Parathyroid adenoma (tissue), 2 donors: ENCODE results near the gene SNX8.
"Not testable (repeated sequence)": the region's sequence is repeated elsewhere in the genome, so short reads cannot be mapped to it uniquely, and the experiment has no call there.

Experiments
- H2AFZ ChIP-seq: fragments of 300-600 bp; sonication (generic); one replicate; pipeline ENCODE4 v1.7.0; 2017; ENCODE audit warnings: antibody characterized with exemption, mild to moderate bottlenecking
- H3K27ac ChIP-seq: fragments of 300-600 bp; sonication (generic); one replicate; pipeline ENCODE4 v1.7.0; 2017
- H3K27me3 ChIP-seq: fragments of 300-600 bp; sonication (generic); one replicate; pipeline ENCODE4 v1.7.0; 2017; ENCODE audit warnings: low read length; ENCODE audit not compliant: control insufficient read depth, insufficient read depth
- H3K36me3 ChIP-seq: fragments of 300-600 bp; sonication (generic); one replicate; pipeline ENCODE4 v1.7.0; 2017; ENCODE audit warnings: low read length; ENCODE audit not compliant: control insufficient read depth, insufficient read depth
- H3K4me1 ChIP-seq: fragments of 300-600 bp; sonication (generic); one replicate; pipeline ENCODE4 v1.7.0; 2017; ENCODE audit warnings: control low read depth
- H3K4me2 ChIP-seq: fragments of 300-600 bp; sonication (generic); one replicate; pipeline ENCODE4 v1.7.0; 2017; ENCODE audit warnings: low read length
- H3K4me3 ChIP-seq: fragments of 300-600 bp; sonication (generic); one replicate; pipeline ENCODE4 v1.7.0; 2017; ENCODE audit warnings: low read depth, low read length
- H3K79me2 ChIP-seq: fragments of 300-600 bp; sonication (generic); one replicate; pipeline ENCODE4 v1.7.0; 2017; ENCODE audit warnings: control low read depth
- H3K9ac ChIP-seq: fragments of 300-600 bp; sonication (generic); one replicate; pipeline ENCODE4 v1.7.0; 2017; ENCODE audit warnings: mild to moderate bottlenecking
- H3K9me3 ChIP-seq: fragments of 300-600 bp; sonication (generic); one replicate; pipeline ENCODE4 v1.7.0; 2017; ENCODE audit warnings: low read length; ENCODE audit not compliant: control insufficient read depth
- TF ChIP-seq, protein P1 (sequence below): fragments of 300-600 bp; sonication (generic); IDR thresholded peaks from one replicate; pipeline ENCODE4 v1.7.0; 2017; ENCODE audit warnings: antibody characterized with exemption, mild to moderate bottlenecking
- donor health status: primary hyperparathyroidism.

Gene SNX8

DNA sequence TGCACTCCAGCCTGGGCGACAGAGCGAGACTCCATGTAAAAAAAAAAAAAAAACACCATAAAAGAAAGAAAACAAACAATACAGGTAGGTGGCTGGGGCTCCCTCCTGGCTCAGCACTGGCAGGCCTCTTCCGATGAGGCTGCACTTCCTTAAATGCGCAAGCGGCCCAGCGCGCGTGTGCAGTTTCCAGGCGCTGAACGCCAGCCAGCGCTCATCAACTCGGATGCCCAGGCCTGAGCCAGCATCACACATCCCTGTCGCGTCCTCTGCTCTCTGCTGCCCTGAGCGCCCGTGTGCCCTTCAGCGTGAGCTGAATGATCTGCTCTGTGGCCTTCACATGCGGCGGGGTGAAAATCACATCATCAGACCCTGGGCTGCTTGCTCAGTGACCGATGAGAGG, 40.4 kb downstream of the SNX8 start:
- TF ChIP-seq, protein P1, sequence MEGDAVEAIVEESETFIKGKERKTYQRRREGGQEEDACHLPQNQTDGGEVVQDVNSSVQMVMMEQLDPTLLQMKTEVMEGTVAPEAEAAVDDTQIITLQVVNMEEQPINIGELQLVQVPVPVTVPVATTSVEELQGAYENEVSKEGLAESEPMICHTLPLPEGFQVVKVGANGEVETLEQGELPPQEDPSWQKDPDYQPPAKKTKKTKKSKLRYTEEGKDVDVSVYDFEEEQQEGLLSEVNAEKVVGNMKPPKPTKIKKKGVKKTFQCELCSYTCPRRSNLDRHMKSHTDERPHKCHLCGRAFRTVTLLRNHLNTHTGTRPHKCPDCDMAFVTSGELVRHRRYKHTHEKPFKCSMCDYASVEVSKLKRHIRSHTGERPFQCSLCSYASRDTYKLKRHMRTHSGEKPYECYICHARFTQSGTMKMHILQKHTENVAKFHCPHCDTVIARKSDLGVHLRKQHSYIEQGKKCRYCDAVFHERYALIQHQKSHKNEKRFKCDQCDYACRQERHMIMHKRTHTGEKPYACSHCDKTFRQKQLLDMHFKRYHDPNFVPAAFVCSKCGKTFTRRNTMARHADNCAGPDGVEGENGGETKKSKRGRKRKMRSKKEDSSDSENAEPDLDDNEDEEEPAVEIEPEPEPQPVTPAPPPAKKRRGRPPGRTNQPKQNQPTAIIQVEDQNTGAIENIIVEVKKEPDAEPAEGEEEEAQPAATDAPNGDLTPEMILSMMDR = no peak
- Histone ChIP-seq H3K36me3 (no peaks in the 10 kb centered on the region), H3K9me3 (no peaks in the 10 kb centered on the region), H3K9ac (no peak overlapping the region), H2AFZ (no peak overlapping the region), H3K27me3 (no peaks in the 10 kb centered on the region), H3K4me3 (no peak overlapping the region), H3K27ac (no peak overlapping the region), H3K4me2 (no peak overlapping the region), H3K79me2 (no peaks in the 10 kb centered on the region), H3K4me1 (no peaks in the 10 kb centered on the region)

DNA sequence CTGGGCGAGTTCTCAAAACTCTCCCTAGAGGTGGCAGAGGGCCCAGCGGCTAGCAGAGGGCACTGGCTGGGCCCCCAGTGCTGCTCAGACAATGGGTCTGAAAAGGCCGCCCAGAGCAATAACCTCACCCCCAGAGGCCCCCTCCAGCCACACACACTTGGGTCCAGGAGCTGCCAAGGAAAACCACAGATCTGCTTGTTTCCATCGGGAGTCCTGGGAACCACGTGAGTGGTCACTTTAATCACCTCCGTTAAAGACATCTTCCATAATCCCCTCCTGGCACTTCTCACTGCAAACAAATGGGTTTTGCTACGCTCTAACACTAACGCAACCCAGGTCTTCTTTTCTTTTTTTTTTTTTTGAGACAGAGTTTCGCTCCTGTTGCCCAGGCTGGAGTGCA, 42.2 kb downstream of the SNX8 start:
- TF ChIP-seq, protein P1 = no peak
- Histone ChIP-seq H3K9me3 (no peaks in the 10 kb centered on the region), H2AFZ (no peak overlapping the region), H3K4me1 (no peaks in the 10 kb centered on the region), H3K9ac (no peak overlapping the region), H3K79me2 (no peaks in the 10 kb centered on the region), H3K27ac (no peak overlapping the region), H3K36me3 (no peaks in the 10 kb centered on the region), H3K4me2 (no peak overlapping the region), H3K27me3 (no peaks in the 10 kb centered on the region), H3K4me3 (no peak overlapping the region)

DNA sequence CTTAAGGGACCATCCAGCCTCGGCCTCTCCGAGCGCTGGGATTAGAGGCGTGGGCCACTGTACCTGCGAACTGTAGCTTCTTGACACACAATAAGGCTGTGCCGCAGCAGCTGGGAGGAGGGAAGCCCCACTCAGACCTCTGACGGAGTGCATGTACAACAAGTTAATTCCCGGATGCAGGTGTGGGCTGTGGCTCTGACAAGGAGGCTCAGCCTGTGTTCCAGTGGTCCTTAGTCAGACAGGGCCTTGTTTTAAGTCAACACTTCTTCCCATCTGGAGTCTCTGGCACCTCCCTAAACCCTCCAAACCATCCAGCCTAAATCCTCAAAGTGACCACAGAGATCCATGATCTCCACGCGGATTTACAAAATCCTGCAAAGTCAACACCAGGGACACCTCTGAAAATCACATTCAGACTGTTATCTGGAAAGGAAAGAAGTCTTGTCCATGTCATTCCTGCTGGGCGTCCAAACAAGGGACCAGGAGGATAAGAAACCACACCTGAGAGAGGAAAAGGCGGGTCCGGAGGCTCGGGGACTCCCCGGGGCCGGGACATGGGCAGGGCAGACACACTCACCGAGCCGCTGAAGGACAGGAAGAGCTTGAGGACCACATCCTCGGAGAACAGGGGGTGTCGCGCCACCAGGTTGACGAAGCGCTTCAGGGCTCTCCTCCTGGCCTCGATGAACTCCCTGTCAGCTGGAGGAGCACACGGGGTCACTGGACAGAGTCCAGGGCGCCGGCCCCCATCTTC, 42.8 kb downstream of the SNX8 start:
- no peaks in the 10 kb centered on the region for H3K79me2 ChIP-seq
- no peak overlapping the region for H3K4me2 ChIP-seq
- no peaks in the 10 kb centered on the region for H3K4me1 ChIP-seq
- TF ChIP-seq, protein P1 = no peak
- H3K9me3 ChIP-seq = no peaks in the 10 kb centered on the region
- no peak overlapping the region for H2AFZ ChIP-seq
- H3K9ac ChIP-seq = no peak overlapping the region
- no peaks in the 10 kb centered on the region for H3K27me3 ChIP-seq
- H3K36me3 ChIP-seq = no peaks in the 10 kb centered on the region
- no peak overlapping the region for H3K27ac ChIP-seq
- no peak overlapping the region for H3K4me3 ChIP-seq

DNA sequence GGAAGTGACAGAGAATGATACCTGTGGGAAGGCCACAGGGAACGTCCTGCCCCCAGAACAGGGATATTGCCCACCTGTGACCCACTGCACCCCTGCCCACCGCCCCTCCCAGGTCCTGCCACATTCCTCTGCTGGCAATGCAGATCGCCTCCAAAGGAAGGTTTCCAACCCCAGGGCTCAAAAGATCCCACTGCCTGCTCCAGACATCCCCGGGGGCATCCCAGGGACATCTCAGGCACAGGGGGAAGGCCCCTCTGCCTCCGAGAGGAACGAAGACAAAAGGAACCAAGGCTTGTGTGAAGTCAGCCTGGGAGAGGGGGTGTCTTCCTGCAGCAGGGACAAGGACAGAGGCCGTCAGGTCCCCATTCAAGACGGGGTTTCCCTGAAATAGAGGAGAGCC, 43.7 kb downstream of the SNX8 start:
- H3K9me3 ChIP-seq = no peaks in the 10 kb centered on the region
- TF ChIP-seq, protein P1 = no peak
- no peaks in the 10 kb centered on the region for H3K36me3 ChIP-seq
- H3K4me2 ChIP-seq = no peak overlapping the region
- H3K27me3 ChIP-seq = no peaks in the 10 kb centered on the region
- no peak overlapping the region for H2AFZ ChIP-seq
- no peak overlapping the region for H3K9ac ChIP-seq
- no peak overlapping the region for H3K4me3 ChIP-seq
- H3K4me1 ChIP-seq = no peaks in the 10 kb centered on the region
- H3K79me2 ChIP-seq = no peaks in the 10 kb centered on the region
- H3K27ac ChIP-seq = no peak overlapping the region

DNA sequence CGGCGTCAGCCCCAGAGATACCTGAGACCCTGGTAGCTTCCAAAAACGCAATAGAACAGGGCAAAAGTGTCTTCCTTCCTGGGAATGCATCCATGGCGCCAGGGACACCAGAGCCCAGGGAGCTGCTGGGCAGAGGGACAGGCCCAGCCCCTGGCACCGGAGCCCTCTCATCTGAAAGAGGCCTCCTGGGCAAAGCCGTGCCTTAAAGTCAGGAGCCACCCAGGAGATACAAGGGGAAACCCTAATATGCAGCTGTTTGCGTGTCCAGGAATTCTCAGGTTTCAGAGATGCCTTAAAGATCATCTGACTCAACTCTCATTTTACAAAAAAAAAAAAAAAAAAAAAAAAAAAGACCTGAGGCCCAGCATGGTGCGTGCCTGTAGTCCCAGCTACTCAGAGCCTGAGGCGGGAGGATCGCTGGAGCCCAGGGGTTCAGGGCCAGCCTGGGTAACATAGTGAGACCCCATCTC, 44.2 kb downstream of the SNX8 start:
- Histone ChIP-seq H3K4me1 (no peaks in the 10 kb centered on the region), H3K9ac (no peak overlapping the region), H3K27me3 (no peaks in the 10 kb centered on the region), H2AFZ (no peak overlapping the region), H3K79me2 (no peaks in the 10 kb centered on the region), H3K27ac (no peak overlapping the region), H3K4me3 (no peak overlapping the region), H3K4me2 (no peak overlapping the region), H3K9me3 (no peaks in the 10 kb centered on the region), H3K36me3 (no peaks in the 10 kb centered on the region)
- TF ChIP-seq, protein P1 = no peak

DNA sequence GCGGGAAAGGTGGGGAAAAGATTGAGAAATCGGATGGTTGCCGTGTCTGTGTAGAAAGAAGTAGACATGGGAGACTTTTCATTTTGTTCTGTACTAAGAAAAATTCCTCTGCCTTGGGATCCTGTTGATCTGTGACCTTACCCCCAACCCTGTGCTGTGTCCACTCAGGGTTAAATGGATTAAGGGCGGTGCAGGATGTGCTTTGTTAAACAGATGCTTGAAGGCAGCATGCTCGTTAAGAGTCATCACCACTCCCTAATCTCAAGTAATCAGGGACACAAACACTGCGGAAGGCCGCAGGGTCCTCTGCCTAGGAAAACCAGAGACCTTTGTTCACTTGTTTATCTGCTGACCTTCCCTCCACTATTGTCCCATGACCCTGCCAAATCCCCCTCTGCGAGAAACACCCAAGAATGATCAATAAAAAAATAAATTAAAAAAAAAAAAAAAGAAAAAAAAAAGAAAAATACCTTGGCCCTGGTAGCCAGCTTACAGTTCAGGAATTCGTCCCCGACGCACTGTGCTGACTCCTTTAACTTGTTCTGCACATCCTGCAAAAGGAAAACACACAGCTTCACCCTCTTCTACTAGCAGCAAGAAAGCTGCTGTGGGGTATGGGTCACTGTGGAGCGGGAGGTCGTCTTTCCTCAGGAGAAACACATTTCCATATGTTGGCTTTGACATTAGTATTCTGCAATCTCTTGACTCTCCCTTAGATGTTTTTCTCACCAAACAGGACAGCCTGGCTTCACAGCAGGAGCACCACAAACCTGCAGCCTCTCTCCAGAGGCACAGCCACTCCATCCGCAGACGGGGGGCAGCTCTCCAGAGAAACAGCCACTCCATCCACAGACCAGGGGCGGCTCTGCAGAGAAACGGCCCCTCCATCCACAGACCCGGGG, 44.9 kb downstream of the SNX8 start:
- H2AFZ ChIP-seq, H3K36me3 ChIP-seq, H3K27me3 ChIP-seq, H3K9ac ChIP-seq, H3K4me3 ChIP-seq, H3K27ac ChIP-seq, H3K4me1 ChIP-seq, H3K79me2 ChIP-seq, H3K9me3 ChIP-seq, H3K4me2 ChIP-seq: not testable (repeated sequence)
